Activated T-cell treated with anti-CD3 and anti-CD28 coated beads, Interleukin-2, amount 50 U/mL, for 24 hours (primary cell): ENCODE measurements around the gene FBXO30.

ENCODE experiments used
- DNase-seq: peaks from one replicate; pipeline ENCODE4 v3.0.0-alpha.2; 2020
- H3K27ac Mint-ChIP-seq: 2 replicates; pipeline ENCODE4 v1.8.0; 2020; ENCODE audit warnings: mild to moderate bottlenecking, mixed read lengths
- H3K27me3 Mint-ChIP-seq: 2 replicates; pipeline ENCODE4 v1.8.0; 2020; ENCODE audit warnings: mixed read lengths
- H3K36me3 Mint-ChIP-seq: 2 replicates; pipeline ENCODE4 v1.8.0; 2020; ENCODE audit warnings: low read depth, mixed read lengths
- H3K4me1 Mint-ChIP-seq: 2 replicates; pipeline ENCODE4 v1.8.0; 2020; ENCODE audit warnings: low read depth, mixed read lengths
- H3K4me3 Mint-ChIP-seq: 2 replicates; pipeline ENCODE4 v1.8.0; 2020; ENCODE audit warnings: mild to moderate bottlenecking, moderate library complexity, mixed read lengths
- H3K9me3 Mint-ChIP-seq: 2 replicates; pipeline ENCODE4 v1.8.0; 2020; ENCODE audit warnings: mixed read lengths

FBXO30 gene

GRCh38 chr6:145814501-145815308, at the start of gene FBXO30:
Gene FBXO30 (minus strand): TSS chr6:145814795. CDS start chr6:145806405, 8,390 bp downstream.
- Mint-ChIP-seq H3K36me3 (peaks cover 10% of the 10 kb centered on the region), H3K4me1 (peaks cover 58% of the 10 kb centered on the region), H3K27me3 (no peaks in the 10 kb centered on the region), H3K27ac (peak within 1 kb of the TSS; percentile 95), H3K9me3 (no peaks in the 10 kb centered on the region), H3K4me3 (peak within 1 kb of the TSS; percentile 91)
- DNase-seq, result peak; percentile 94

GRCh38 chr6:145863988-145864616, 49.5 kb upstream of the FBXO30 start:
- Mint-ChIP-seq H3K9me3 (peaks cover 14% of the 10 kb centered on the region), H3K27me3 (no peaks in the 10 kb centered on the region), H3K4me3 (no peak overlapping the region), H3K36me3 (peaks cover 20% of the 10 kb centered on the region), H3K4me1 (peaks cover 32% of the 10 kb centered on the region), H3K27ac (no peak overlapping the region)
- no peak for DNase-seq

GRCh38 chr6:145863366-145863765, 48.8 kb upstream of the FBXO30 start:
- no peak overlapping the region for H3K27ac Mint-ChIP-seq
- no peak for DNase-seq
- peaks cover 14% of the 10 kb centered on the region for H3K9me3 Mint-ChIP-seq
- no peaks in the 10 kb centered on the region for H3K27me3 Mint-ChIP-seq
- H3K4me3 Mint-ChIP-seq, result no peak overlapping the region
- H3K36me3 Mint-ChIP-seq, result peaks cover 24% of the 10 kb centered on the region
- H3K4me1 Mint-ChIP-seq, result peaks cover 32% of the 10 kb centered on the region

- Mint-ChIP-seq H3K36me3 (peaks cover 32% of the 10 kb centered on the region), H3K27ac (no peak overlapping the region), H3K9me3 (peaks cover 14% of the 10 kb centered on the region), H3K4me1 (peaks cover 10% of the 10 kb centered on the region), H3K27me3 (no peaks in the 10 kb centered on the region), H3K4me3 (no peak overlapping the region)
- no peak for DNase-seq
Measured at GRCh38 chr6:145860562-145860961, 46.0 kb upstream of the FBXO30 start.

- Mint-ChIP-seq H3K4me3 (no peak overlapping the region), H3K27ac (no peak overlapping the region), H3K4me1 (no peaks in the 10 kb centered on the region), H3K9me3 (no peaks in the 10 kb centered on the region), H3K36me3 (peaks cover 6% of the 10 kb centered on the region), H3K27me3 (no peaks in the 10 kb centered on the region)
- no peak for DNase-seq
Measured at GRCh38 chr6:145850671-145851070, 36.1 kb upstream of the FBXO30 start.

GRCh38 chr6:145848541-145848940, 33.9 kb upstream of the FBXO30 start:
- no peaks in the 10 kb centered on the region for H3K9me3 Mint-ChIP-seq
- no peak overlapping the region for H3K4me3 Mint-ChIP-seq
- H3K27me3 Mint-ChIP-seq, result no peaks in the 10 kb centered on the region
- peaks cover 6% of the 10 kb centered on the region for H3K36me3 Mint-ChIP-seq
- no peaks in the 10 kb centered on the region for H3K4me1 Mint-ChIP-seq
- no peak for DNase-seq
- H3K27ac Mint-ChIP-seq, result no peak overlapping the region

GRCh38 chr6:145845557-145845956, 31.0 kb upstream of the FBXO30 start:
- no peak for DNase-seq
- H3K4me1 Mint-ChIP-seq, result no peaks in the 10 kb centered on the region
- H3K36me3 Mint-ChIP-seq, result peaks cover 3% of the 10 kb centered on the region
- H3K9me3 Mint-ChIP-seq, result no peaks in the 10 kb centered on the region
- H3K27me3 Mint-ChIP-seq, result no peaks in the 10 kb centered on the region
- no peak overlapping the region for H3K4me3 Mint-ChIP-seq
- H3K27ac Mint-ChIP-seq, result no peak overlapping the region

- Mint-ChIP-seq H3K9me3 (no peaks in the 10 kb centered on the region), H3K27ac (no peak overlapping the region), H3K4me3 (no peak overlapping the region), H3K27me3 (no peaks in the 10 kb centered on the region), H3K36me3 (peaks cover 3% of the 10 kb centered on the region), H3K4me1 (no peaks in the 10 kb centered on the region)
- DNase-seq, result no peak
Measured at GRCh38 chr6:145844933-145845540, 30.4 kb upstream of the FBXO30 start.

GRCh38 chr6:145842693-145843546, 28.3 kb upstream of the FBXO30 start:
- Mint-ChIP-seq H3K27ac (no peak overlapping the region), H3K9me3 (no peaks in the 10 kb centered on the region), H3K27me3 (no peaks in the 10 kb centered on the region), H3K4me3 (no peak overlapping the region), H3K4me1 (no peaks in the 10 kb centered on the region), H3K36me3 (peaks cover 4% of the 10 kb centered on the region)
- DNase-seq, result no peak

GRCh38 chr6:145841668-145842067, 27.1 kb upstream of the FBXO30 start:
- H3K9me3 Mint-ChIP-seq, result no peaks in the 10 kb centered on the region
- H3K4me1 Mint-ChIP-seq, result peaks cover 3% of the 10 kb centered on the region
- peaks cover 4% of the 10 kb centered on the region for H3K36me3 Mint-ChIP-seq
- H3K27ac Mint-ChIP-seq, result no peak overlapping the region
- H3K4me3 Mint-ChIP-seq, result no peak overlapping the region
- H3K27me3 Mint-ChIP-seq, result no peaks in the 10 kb centered on the region
- no peak for DNase-seq

- no peaks in the 10 kb centered on the region for H3K9me3 Mint-ChIP-seq
- peaks cover 3% of the 10 kb centered on the region for H3K36me3 Mint-ChIP-seq
- peaks cover 10% of the 10 kb centered on the region for H3K4me1 Mint-ChIP-seq
- no peak overlapping the region for H3K27ac Mint-ChIP-seq
- H3K4me3 Mint-ChIP-seq, result no peak overlapping the region
- H3K27me3 Mint-ChIP-seq, result no peaks in the 10 kb centered on the region
- DNase-seq, result no peak
Measured at GRCh38 chr6:145839653-145840052, 25.1 kb upstream of the FBXO30 start.

GRCh38 chr6:145838305-145838704, 23.7 kb upstream of the FBXO30 start:
- H3K4me1 Mint-ChIP-seq, result peaks cover 10% of the 10 kb centered on the region
- DNase-seq, result no peak
- H3K27ac Mint-ChIP-seq, result no peak overlapping the region
- no peaks in the 10 kb centered on the region for H3K9me3 Mint-ChIP-seq
- H3K4me3 Mint-ChIP-seq, result no peak overlapping the region
- H3K27me3 Mint-ChIP-seq, result no peaks in the 10 kb centered on the region
- H3K36me3 Mint-ChIP-seq, result peaks cover 5% of the 10 kb centered on the region

- peaks cover 10% of the 10 kb centered on the region for H3K4me1 Mint-ChIP-seq
- DNase-seq, result no peak
- no peak overlapping the region for H3K27ac Mint-ChIP-seq
- H3K4me3 Mint-ChIP-seq, result no peak overlapping the region
- H3K9me3 Mint-ChIP-seq, result no peaks in the 10 kb centered on the region
- no peaks in the 10 kb centered on the region for H3K27me3 Mint-ChIP-seq
- peaks cover 5% of the 10 kb centered on the region for H3K36me3 Mint-ChIP-seq
Measured at GRCh38 chr6:145836772-145837171, 22.2 kb upstream of the FBXO30 start.

- DNase-seq, result no peak
- peaks cover 5% of the 10 kb centered on the region for H3K36me3 Mint-ChIP-seq
- no peaks in the 10 kb centered on the region for H3K27me3 Mint-ChIP-seq
- H3K4me3 Mint-ChIP-seq, result no peak overlapping the region
- H3K9me3 Mint-ChIP-seq, result no peaks in the 10 kb centered on the region
- peak overlapping the region; percentile 48 for H3K27ac Mint-ChIP-seq
- peaks cover 10% of the 10 kb centered on the region for H3K4me1 Mint-ChIP-seq
Measured at GRCh38 chr6:145836170-145836569, 21.6 kb upstream of the FBXO30 start.
